Activated naive CD8-positive, alpha-beta T cell (primary cell): Measurements from ENCODE around the gene ICA1L.
"Not testable (repeated sequence)": the region's sequence is repeated elsewhere in the genome, so short reads cannot be mapped to it uniquely, and the experiment has no call there.

Experiments used
- H3K27ac Mint-ChIP-seq: one replicate; pipeline ENCODE4 v1.8.0; 2021; ENCODE audit warnings: mixed read lengths
- H3K27me3 Mint-ChIP-seq: one replicate; pipeline ENCODE4 v1.8.0; 2021; ENCODE audit warnings: mixed read lengths
- H3K36me3 Mint-ChIP-seq: one replicate; pipeline ENCODE4 v1.8.0; 2021; ENCODE audit warnings: mixed read lengths
- H3K4me1 Mint-ChIP-seq: one replicate; pipeline ENCODE4 v1.8.0; 2021; ENCODE audit warnings: low read depth, mixed read lengths
- H3K4me3 Mint-ChIP-seq: one replicate; pipeline ENCODE4 v1.8.0; 2021; ENCODE audit warnings: mild to moderate bottlenecking, mixed read lengths
- H3K9me3 Mint-ChIP-seq: one replicate; pipeline ENCODE4 v1.8.0; 2021; ENCODE audit warnings: low read depth, mixed read lengths

The ICA1L gene

GRCh38 chr2:202871300-202872141 is at the start of gene ICA1L:
TSS of gene ICA1L (minus strand) at chr2:202871766. CDS start at chr2:202829009, 42,757 bp downstream.
- H3K9me3 Mint-ChIP-seq: no peaks in the 10 kb centered on the region
- H3K27ac Mint-ChIP-seq: peak within 1 kb of the TSS; percentile 87
- H3K4me1 Mint-ChIP-seq: peaks cover 9% of the 10 kb centered on the region
- no peaks in the 10 kb centered on the region for H3K36me3 Mint-ChIP-seq
- H3K4me3 Mint-ChIP-seq: peak within 1 kb of the TSS; percentile 93
- no peaks in the 10 kb centered on the region for H3K27me3 Mint-ChIP-seq

- Mint-ChIP-seq H3K9me3 (no peaks in the 10 kb centered on the region), H3K27me3 (no peaks in the 10 kb centered on the region), H3K4me3 (no peak overlapping the region), H3K27ac (no peak overlapping the region), H3K4me1 (no peaks in the 10 kb centered on the region), H3K36me3 (peaks cover 8% of the 10 kb centered on the region)
Observed at GRCh38 chr2:202918860-202919259, 47.3 kb upstream of the ICA1L start.

GRCh38 chr2:202912342-202913201 is 41.0 kb upstream of the ICA1L start:
- Mint-ChIP-seq H3K4me1 (peaks cover 32% of the 10 kb centered on the region), H3K4me3 (peak overlapping the region; percentile 98), H3K27ac (peak overlapping the region; percentile 99)
- H3K9me3 Mint-ChIP-seq, H3K27me3 Mint-ChIP-seq, H3K36me3 Mint-ChIP-seq: not testable (repeated sequence)

- no peaks in the 10 kb centered on the region for H3K9me3 Mint-ChIP-seq
- no peaks in the 10 kb centered on the region for H3K27me3 Mint-ChIP-seq
- peak within 1 kb of the TSS; percentile 98 for H3K4me3 Mint-ChIP-seq
- no peaks in the 10 kb centered on the region for H3K36me3 Mint-ChIP-seq
- H3K27ac Mint-ChIP-seq: peak within 1 kb of the TSS; percentile 99
- H3K4me1 Mint-ChIP-seq: peaks cover 34% of the 10 kb centered on the region
Observed at GRCh38 chr2:202911512-202912341, 40.2 kb upstream of the ICA1L start, which contains the start of the genes CARF and WDR12. TSS of gene CARF (plus strand) at chr2:202912275. CDS start at chr2:202941903, 29,628 bp downstream. TSS of gene WDR12 (minus strand) at chr2:202911673. CDS start at chr2:202911476, 197 bp downstream.

GRCh38 chr2:202911203-202911511 is 39.6 kb upstream of the ICA1L start:
- no peaks in the 10 kb centered on the region for H3K27me3 Mint-ChIP-seq
- H3K9me3 Mint-ChIP-seq: no peaks in the 10 kb centered on the region
- H3K27ac Mint-ChIP-seq: peak overlapping the region; percentile 99
- H3K4me3 Mint-ChIP-seq: peak overlapping the region; percentile 98
- H3K4me1 Mint-ChIP-seq: peaks cover 35% of the 10 kb centered on the region
- no peaks in the 10 kb centered on the region for H3K36me3 Mint-ChIP-seq

GRCh38 chr2:202910698-202911097 is 39.1 kb upstream of the ICA1L start:
- peaks cover 36% of the 10 kb centered on the region for H3K4me1 Mint-ChIP-seq
- H3K27ac Mint-ChIP-seq: peak overlapping the region; percentile 54
- H3K9me3 Mint-ChIP-seq: peaks cover under 1% of the 10 kb centered on the region
- no peaks in the 10 kb centered on the region for H3K27me3 Mint-ChIP-seq
- peak overlapping the region; percentile 98 for H3K4me3 Mint-ChIP-seq
- peaks cover under 1% of the 10 kb centered on the region for H3K36me3 Mint-ChIP-seq

GRCh38 chr2:202910250-202910649 is 38.7 kb upstream of the ICA1L start:
- H3K4me1 Mint-ChIP-seq: peaks cover 36% of the 10 kb centered on the region
- not testable (repeated sequence) for H3K9me3 Mint-ChIP-seq, H3K36me3 Mint-ChIP-seq, H3K27me3 Mint-ChIP-seq
- peak overlapping the region; percentile 54 for H3K27ac Mint-ChIP-seq
- peak overlapping the region; percentile 98 for H3K4me3 Mint-ChIP-seq

DNA sequence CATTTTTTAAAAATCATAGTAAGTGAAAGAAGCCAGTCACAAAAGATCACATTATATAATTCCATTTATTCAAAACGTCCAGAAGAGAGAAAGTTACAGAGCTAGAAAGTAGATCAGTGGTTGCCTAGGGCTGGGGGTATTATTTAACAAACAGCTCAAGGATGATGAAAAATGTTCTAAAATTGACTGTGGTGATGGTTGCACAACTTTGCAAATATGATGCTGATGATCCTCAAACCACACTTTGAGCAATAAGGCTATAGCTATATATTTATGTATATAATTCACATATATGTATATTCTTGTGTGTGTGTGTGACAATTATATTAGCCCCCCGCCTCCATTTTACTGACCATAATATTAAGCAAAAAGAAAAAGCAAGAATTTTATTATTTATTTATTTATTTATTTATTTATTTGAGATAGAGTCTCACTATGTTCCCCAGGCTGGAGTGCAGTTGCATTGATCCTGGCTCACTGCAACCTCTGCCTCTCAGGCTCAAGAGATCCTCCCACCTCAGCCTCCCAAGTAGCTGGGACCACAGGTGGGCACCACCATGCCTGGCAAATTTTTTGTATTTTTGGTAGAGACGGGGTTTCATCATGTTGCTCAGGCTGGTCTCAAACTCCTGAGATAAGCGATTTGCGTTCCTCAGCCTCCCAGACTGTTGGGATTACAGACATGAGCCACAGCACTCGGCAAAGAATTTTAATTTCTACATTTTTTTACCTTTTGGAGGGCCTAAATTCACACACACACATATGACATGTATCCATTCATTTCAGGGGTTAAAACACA is 38.0 kb upstream of the ICA1L start:
- Mint-ChIP-seq H3K4me3 (peak overlapping the region; percentile 98), H3K27ac (no peak overlapping the region), H3K36me3 (peaks cover 5% of the 10 kb centered on the region), H3K4me1 (peaks cover 37% of the 10 kb centered on the region), H3K9me3 (peaks cover 4% of the 10 kb centered on the region), H3K27me3 (no peaks in the 10 kb centered on the region)

DNA sequence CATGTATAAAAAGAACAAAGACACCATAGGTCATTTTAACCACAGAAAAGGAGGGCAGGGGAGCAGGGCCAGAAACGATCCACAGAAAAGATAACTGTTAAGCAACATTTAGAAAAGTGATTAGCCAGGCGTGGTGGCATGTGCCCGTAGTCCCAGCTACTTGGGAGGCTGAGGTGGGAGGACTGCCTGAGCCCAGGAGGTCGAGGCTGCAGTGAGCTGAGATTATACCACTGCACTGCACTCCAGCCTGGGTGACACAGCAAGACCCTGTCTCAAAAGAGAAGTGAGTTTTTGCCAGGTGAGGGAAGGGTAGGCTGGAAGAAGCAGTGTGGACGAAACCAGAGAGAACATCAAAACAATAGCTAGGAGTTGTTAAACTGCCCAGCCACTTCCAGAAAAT is 36.6 kb upstream of the ICA1L start:
- no peak overlapping the region for H3K4me3 Mint-ChIP-seq

GRCh38 chr2:202905507-202905906 is 33.9 kb upstream of the ICA1L start:
- H3K36me3 Mint-ChIP-seq: peaks cover 17% of the 10 kb centered on the region
- not testable (repeated sequence) for H3K27ac Mint-ChIP-seq, H3K9me3 Mint-ChIP-seq, H3K27me3 Mint-ChIP-seq, H3K4me3 Mint-ChIP-seq
- H3K4me1 Mint-ChIP-seq: peaks cover 33% of the 10 kb centered on the region

More for the DNA sequence above, 36.6 kb upstream of the ICA1L start:
- H3K4me1 Mint-ChIP-seq: peaks cover 39% of the 10 kb centered on the region
- no peak overlapping the region for H3K27ac Mint-ChIP-seq
- no peaks in the 10 kb centered on the region for H3K27me3 Mint-ChIP-seq
- peaks cover 12% of the 10 kb centered on the region for H3K36me3 Mint-ChIP-seq
- peaks cover 4% of the 10 kb centered on the region for H3K9me3 Mint-ChIP-seq

- H3K27ac Mint-ChIP-seq: no peak overlapping the region
- H3K4me1 Mint-ChIP-seq: no peaks in the 10 kb centered on the region
- no peaks in the 10 kb centered on the region for H3K27me3 Mint-ChIP-seq
- no peak overlapping the region for H3K4me3 Mint-ChIP-seq
- H3K36me3 Mint-ChIP-seq: peaks cover 13% of the 10 kb centered on the region
- H3K9me3 Mint-ChIP-seq: no peaks in the 10 kb centered on the region
Observed at GRCh38 chr2:202885190-202885589, 13.6 kb upstream of the ICA1L start.

- H3K36me3 Mint-ChIP-seq: peaks cover 13% of the 10 kb centered on the region
- H3K27me3 Mint-ChIP-seq: no peaks in the 10 kb centered on the region
- no peak overlapping the region for H3K4me3 Mint-ChIP-seq
- H3K27ac Mint-ChIP-seq: no peak overlapping the region
- no peaks in the 10 kb centered on the region for H3K4me1 Mint-ChIP-seq
- no peaks in the 10 kb centered on the region for H3K9me3 Mint-ChIP-seq
Observed at GRCh38 chr2:202883987-202884675, 12.6 kb upstream of the ICA1L start.

- no peaks in the 10 kb centered on the region for H3K27me3 Mint-ChIP-seq
- H3K4me3 Mint-ChIP-seq: no peak overlapping the region
- peaks cover 11% of the 10 kb centered on the region for H3K36me3 Mint-ChIP-seq
- no peaks in the 10 kb centered on the region for H3K9me3 Mint-ChIP-seq
- no peaks in the 10 kb centered on the region for H3K4me1 Mint-ChIP-seq
- no peak overlapping the region for H3K27ac Mint-ChIP-seq
Observed at GRCh38 chr2:202881570-202881969, 10.0 kb upstream of the ICA1L start.
